GM12878 (cell line): ENCODE measurements around the gene IER2. TPM values are rescaled to one million over a fixed set of nuclear protein-coding genes. Genes with fewer than 3 reads are reported as not detected.
A peak's percentile ranks its signal among the peaks of the same experiment; 100 is the strongest.

Experiments
- ATAC-seq: fragments of 200-7000 bp; cut with Tn5 transposase; 3 replicates; pipeline ENCODE4 v1.9.1; 2020; ENCODE audit warnings: mild to moderate bottlenecking, moderate library complexity
- BruUV-seq: library from RNA; stranded (reverse); fragments of 400-500 nt; replicated peaks from 2 replicates; lab custom pipeline; 2021; lab: Mats Ljungman, UMichigan
- CTCF ChIA-PET: fragments of 300-600 bp; sonication (Branson Sonifier 250); formaldehyde crosslinking; extraction: SDS; loops from one replicate; lab custom pipeline; 2021; ENCODE audit warnings: inconsistent platforms; lab: Yijun Ruan, JAX
- POLR2A ChIA-PET: fragments of 350-600 bp; formaldehyde crosslinking; extraction: SDS; loops from one replicate; lab custom pipeline; 2021; ENCODE audit warnings: inconsistent platforms; lab: Charles Lee
- RAD21 ChIA-PET: fragments of 300-600 bp; sonication (Branson Sonifier 250); formaldehyde crosslinking; loops from one replicate; lab custom pipeline; 2023; ENCODE audit warnings: antibody characterized with exemption; ENCODE audit not compliant: unreplicated experiment; lab: Charles Lee
- SMC1A ChIA-PET: fragments of 300-600 bp; sonication (Branson Sonifier 250); formaldehyde crosslinking; loops from one replicate; lab custom pipeline; 2023; ENCODE audit not compliant: unreplicated experiment, uncharacterized antibody; lab: Charles Lee
- DNase-seq: peaks from one replicate; pipeline ENCODE4 v3.0.0-alpha.2; 2011; ENCODE audit warnings: low read depth, low spot score
- FAIRE-seq: peaks from 3 replicates; lab custom pipeline; 2011; peaks lifted over from hg19 to GRCh38; lab: Jason Lieb, UNC
- H2AFZ ChIP-seq: 2 replicates; pipeline ENCODE4 v1.6.0; 2011; ENCODE audit warnings: low read depth, low read length, control low read depth; ENCODE audit not compliant: control insufficient read depth
- H3K27ac ChIP-seq: 2 replicates; pipeline ENCODE4 v1.5.1; 2011; ENCODE audit warnings: control low read depth; ENCODE audit not compliant: control insufficient read depth, insufficient read depth
- H3K27me3 ChIP-seq, 2 experiments: replicated peaks in 1 of 2; 2 replicates each; pipeline versions ENCODE4 v1.6.0 to v1.6.1; 2011; ENCODE audit warnings: low read length in 1 of 2; ENCODE audit not compliant: control insufficient read depth in 2 of 2, insufficient read depth in 2 of 2
- H3K36me3 ChIP-seq, 2 experiments: 2 replicates each; pipeline ENCODE4 v1.5.1; 2011; ENCODE audit warnings: low read length in 1 of 2; ENCODE audit not compliant: control insufficient read depth in 2 of 2, insufficient read depth in 2 of 2
- H3K4me1 ChIP-seq: 2 replicates; pipeline ENCODE4 v1.6.1; 2011; ENCODE audit warnings: mild to moderate bottlenecking, low read length, moderate library complexity, mixed read lengths; ENCODE audit not compliant: control insufficient read depth, insufficient read depth
- H3K4me2 ChIP-seq: 2 replicates; pipeline ENCODE4 v1.6.0; 2011; ENCODE audit warnings: control low read depth; ENCODE audit not compliant: control insufficient read depth, insufficient read depth
- H3K4me3 ChIP-seq: fragments of 200-600 bp; sonication (generic); 2 replicates; pipeline ENCODE4 v1.5.1; 2016
- H3K79me2 ChIP-seq: 2 replicates; pipeline ENCODE4 v1.6.0; 2011; ENCODE audit warnings: low read length; ENCODE audit not compliant: control insufficient read depth, insufficient read depth
- H3K9ac ChIP-seq: 2 replicates; pipeline ENCODE4 v1.8.0; 2011; ENCODE audit warnings: low read length, control low read depth, mixed read lengths; ENCODE audit not compliant: control insufficient read depth, insufficient read depth
- H3K9me3 ChIP-seq: replicated peaks from 3 replicates; pipeline ENCODE4 v1.5.1; 2011; ENCODE audit warnings: mild to moderate bottlenecking, low read length; ENCODE audit not compliant: control insufficient read depth, insufficient read depth
- H4K20me1 ChIP-seq: 2 replicates; pipeline ENCODE4 v1.6.0; 2011; ENCODE audit not compliant: control insufficient read depth, insufficient read depth
- ATF3 ChIP-seq: IDR thresholded peaks from 2 replicates; pipeline ENCODE4 v1.6.1; 2011; ENCODE audit warnings: low read depth, mild to moderate bottlenecking, low read length, moderate library complexity, borderline replicate concordance; ENCODE audit errors: extremely low read depth
- BCL11A ChIP-seq: IDR thresholded peaks from 2 replicates; pipeline ENCODE4 v1.6.1; 2011; ENCODE audit warnings: low read depth, low read length
- BHLHE40 ChIP-seq, 2 experiments: fragments of 450-650 bp in 1 of 2; IDR thresholded peaks; 2 replicates each; pipeline ENCODE4 v1.6.1; 2011 to 2017; ENCODE audit warnings: low read depth in 2 of 2, borderline replicate concordance in 1 of 2, improper control_type of control experiment in 1 of 2, low read length in 1 of 2, mild to moderate bottlenecking in 1 of 2
- CEBPB ChIP-seq, 2 experiments: fragments of 150-350 bp in 1 of 2; IDR thresholded peaks; 2 replicates each; pipeline ENCODE4 v1.6.1; 2012 to 2014; ENCODE audit warnings: low read depth in 2 of 2, low read length in 2 of 2, borderline replicate concordance in 1 of 2, inconsistent platforms in 1 of 2
- CHD1 ChIP-seq: IDR thresholded peaks from 2 replicates; pipeline ENCODE4 v1.6.1; 2012; ENCODE audit warnings: low read depth, low read length, improper control_type of control experiment
- CREM ChIP-seq: IDR thresholded peaks from 2 replicates; pipeline ENCODE4 v1.6.1; 2014; ENCODE audit warnings: antibody characterized with exemption, low read depth
- EGR1 ChIP-seq, 2 experiments: IDR thresholded peaks; 1 replicate in 1 of 2; 2 replicates in 1 of 2; pipeline ENCODE4 v1.6.1; 2011 to 2012; ENCODE audit warnings: low read depth in 2 of 2, low read length in 2 of 2, borderline replicate concordance in 1 of 2, mild to moderate bottlenecking in 1 of 2, moderate library complexity in 1 of 2
- ETV6 ChIP-seq, 2 experiments: fragments of 450-650 bp in 1 of 2; IDR thresholded peaks in 1 of 2; conservative IDR thresholded peaks in 1 of 2; 2 replicates each; pipeline ENCODE4 v1.6.1; 2014; ENCODE audit warnings: antibody characterized with exemption in 1 of 2, borderline replicate concordance in 1 of 2, low read depth in 1 of 2, mild to moderate bottlenecking in 1 of 2, moderate library complexity in 1 of 2
- FOXK2 ChIP-seq: fragments of 450-650 bp; IDR thresholded peaks from 2 replicates; pipeline ENCODE4 v1.6.1; 2017; ENCODE audit warnings: mild to moderate bottlenecking, moderate library complexity
- IRF3 ChIP-seq: fragments of 450-650 bp; IDR thresholded peaks from 2 replicates; pipeline ENCODE4 v1.6.1; 2014; ENCODE audit warnings: mild to moderate bottlenecking
- NFIC ChIP-seq: IDR thresholded peaks from 2 replicates; pipeline ENCODE4 v1.6.1; 2012; ENCODE audit warnings: low read depth, mild to moderate bottlenecking, inconsistent platforms, low read length, moderate library complexity
- POU2F2 ChIP-seq: IDR thresholded peaks from 3 replicates; pipeline ENCODE4 v1.6.1; 2011; ENCODE audit warnings: low read depth, mild to moderate bottlenecking, low read length, borderline replicate concordance
- SMARCA5 ChIP-seq: fragments of 450-650 bp; IDR thresholded peaks from 2 replicates; pipeline ENCODE4 v1.6.1; 2017; ENCODE audit warnings: mild to moderate bottlenecking
- SPI1 ChIP-seq: IDR thresholded peaks from 2 replicates; pipeline ENCODE4 v1.6.1; 2011; ENCODE audit warnings: low read depth, mild to moderate bottlenecking, low read length, moderate library complexity, borderline replicate concordance; ENCODE audit not compliant: insufficient read depth
- STAT1 ChIP-seq: fragments of 450-650 bp; conservative IDR thresholded peaks from 2 replicates; pipeline ENCODE4 v1.6.1; 2014; ENCODE audit warnings: antibody characterized with exemption, mild to moderate bottlenecking
- USF1 ChIP-seq: IDR thresholded peaks from 2 replicates; pipeline ENCODE4 v1.6.1; 2011; ENCODE audit warnings: borderline replicate concordance, low read depth, mild to moderate bottlenecking, moderate library complexity, mixed read lengths, low read length; ENCODE audit not compliant: insufficient read depth; ENCODE audit errors: extremely low read length
- USF2 ChIP-seq: IDR thresholded peaks from 2 replicates; pipeline ENCODE4 v1.6.1; 2011; ENCODE audit warnings: low read depth, low read length, improper control_type of control experiment, borderline replicate concordance
- WGBS: methylation state at CpG from one replicate; pipeline ENCODE4 v1.1.6; 2016; ENCODE audit warnings: low lambda C conversion rate; ENCODE audit not compliant: insufficient replicate concordance, insufficient coverage; ENCODE audit errors: missing lambda C conversion rate; 5-methylcytosine and 5-hydroxymethylcytosine counted together
- in situ Hi-C: fragments of 300-500 bp; cut with MboI; formaldehyde crosslinking; loops from 9 replicates; pipeline ENCODE4 v1.14.3; 2018; ENCODE audit warnings: mixed read lengths
- intact Hi-C: fragments of 100-400 bp; cut with micrococcal nuclease; formaldehyde crosslinking; loops from one replicate; pipeline ENCODE4 v1.14.2; 2022; ENCODE audit not compliant: unreplicated experiment
- polyA plus RNA-seq, 11 experiments: library from polyadenylated mRNA; depleted of rRNA in 4 of 11; unstranded in 6 of 11; stranded (reverse) in 5 of 11; fragments of >200 nt; fragmentation: Nextera tagmentation in 4 of 11; fragmentation: Illumina TruSeq in 1 of 11; extraction: Ambion mirVana in 4 of 11; extraction: Trizol in 1 of 11; gene quantifications; 1 replicate in 1 of 11; 2 replicates in 10 of 11; pipeline versions ENCODE4 v1.2.1 to v1.2.3, GENCODE V29; 2011 to 2016; ENCODE audit warnings: inconsistent platforms in 2 of 11, missing spikeins in 2 of 11, low read depth in 1 of 11
- total RNA-seq, 4 experiments: library from RNA; depleted of rRNA in 3 of 4; stranded (reverse); fragments of >200 nt in 3 of 4; fragmentation: Illumina TruSeq in 1 of 4; extraction: Trizol in 1 of 4; gene quantifications; 2 replicates each; pipeline versions ENCODE4 v1.2.1 to v1.2.3, GENCODE V29; 2013 to 2021

Gene IER2
- total and polyA plus RNA-seq, 10 of the 15 experiments (the other 5 are each of a cell fraction or from before 2014, with no cell fraction given) = 2.8 to 94.5 (median 24.9) TPM

GRCh38 chr19:13155472-13156359 lies 5.5 kb downstream of the IER2 start:
- in situ Hi-C loops = loop anchor here (10.0 to 25.0 kb wide), 3 partner anchors 689 to 1568 kb away; partner anchors contain the start of genes ACP5 and ZNF627
- Histone ChIP-seq H4K20me1 (no peaks in the 10 kb centered on the region), H3K36me3 (no peaks in the 10 kb centered on the region; a peak in 2 of 4 replicates), H3K9ac (peak overlapping the region; percentile 90), H3K27ac (peak overlapping the region; percentile 95), H3K4me1 (peaks cover 26% of the 10 kb centered on the region), H3K4me2 (peak overlapping the region; percentile 91), H3K9me3 (no peaks in the 10 kb centered on the region), H3K4me3 (peak overlapping the region; percentile 99), H3K27me3 (no peaks in the 10 kb centered on the region), H2AFZ (no peak overlapping the region), H3K79me2 (peaks cover 35% of the 10 kb centered on the region)
- intact Hi-C loops = loop anchor here (1.0 to 10.0 kb wide), 5 partner anchors 12 to 849 kb away; partner anchors contain the start of gene RFX1
- no peak for DNase-seq
- FAIRE-seq = no peak
- ChIA-PET SMC1A (interaction anchor here (0.7 to 3.9 kb wide), 9 partner anchors 8 to 107 kb away, joined by 3 to 37 read pairs (median 6); partner anchors contain the start of gene NACC1), POLR2A (interaction anchor here (0.7 to 3.3 kb wide), 12 partner anchors 8 to 691 kb away, joined by 3 to 20 read pairs (median 5); partner anchors contain the start of gene NACC1), RAD21 (interaction anchor here (0.6 to 4.7 kb wide), 15 partner anchors 8 to 706 kb away, joined by 3 to 39 read pairs (median 3); partner anchors contain the start of gene NACC1), CTCF (interaction anchor here (0.8 to 2.3 kb wide), 17 partner anchors 9 to 255 kb away, joined by 3 to 11 read pairs (median 4); partner anchors contain the start of gene NACC1)
- 1% methylated on average over 33 of the region's 55 CpGs for WGBS
- peak; percentile 28 for ATAC-seq
- BruUV-seq = no TSS peak
- TF ChIP-seq CEBPB (IDR thresholded peaks at IDR 0.05; ENCODE audit: borderline replicate concordance in 1 of 2, low read depth in 2 of 2, low read length in 2 of 2) (no peak), USF1 (no peak), SMARCA5 (0 out of 2 replicates have a peak, but pooled peaks have one; percentile 89), POU2F2 (peak; percentile 76; the same call in 1 of the 3 replicates), ATF3 (no peak), CREM (peak; percentile 88), IRF3 (no peak), BCL11A (peak; percentile 80), NFIC (no peak), EGR1 (IDR thresholded peaks at IDR 0.05; ENCODE audit: borderline replicate concordance in 1 of 2, low read depth in 2 of 2, low read length in 2 of 2) (peak in 1 of 2 experiments; percentile 99; a peak in 2 of 3 replicates), FOXK2 (no peak), ETV6 (conservative IDR thresholded peaks at IDR 0.05 in 1 of 2, IDR thresholded peaks at IDR 0.05 in 1 of 2; ENCODE audit: borderline replicate concordance in 1 of 2, low read depth in 1 of 2) (peak; percentile 38 to 99; a peak in 2 of 4 replicates), SPI1 (peak; percentile 50; the same call in 1 of the 2 replicates), BHLHE40 (IDR thresholded peaks at IDR 0.05; ENCODE audit: borderline replicate concordance in 1 of 2, low read depth in 2 of 2, low read length in 1 of 2) (peak; percentile 62 to 86), USF2 (no peak; the same call in 1 of the 2 replicates), STAT1 (0 out of 2 replicates have a peak, but pooled peaks have one; percentile 31), CHD1 (0 out of 2 replicates have a peak, but pooled peaks have one; percentile 55)
